ENCODE measurements around the gene NEK1.

NEK1 gene

DNA sequence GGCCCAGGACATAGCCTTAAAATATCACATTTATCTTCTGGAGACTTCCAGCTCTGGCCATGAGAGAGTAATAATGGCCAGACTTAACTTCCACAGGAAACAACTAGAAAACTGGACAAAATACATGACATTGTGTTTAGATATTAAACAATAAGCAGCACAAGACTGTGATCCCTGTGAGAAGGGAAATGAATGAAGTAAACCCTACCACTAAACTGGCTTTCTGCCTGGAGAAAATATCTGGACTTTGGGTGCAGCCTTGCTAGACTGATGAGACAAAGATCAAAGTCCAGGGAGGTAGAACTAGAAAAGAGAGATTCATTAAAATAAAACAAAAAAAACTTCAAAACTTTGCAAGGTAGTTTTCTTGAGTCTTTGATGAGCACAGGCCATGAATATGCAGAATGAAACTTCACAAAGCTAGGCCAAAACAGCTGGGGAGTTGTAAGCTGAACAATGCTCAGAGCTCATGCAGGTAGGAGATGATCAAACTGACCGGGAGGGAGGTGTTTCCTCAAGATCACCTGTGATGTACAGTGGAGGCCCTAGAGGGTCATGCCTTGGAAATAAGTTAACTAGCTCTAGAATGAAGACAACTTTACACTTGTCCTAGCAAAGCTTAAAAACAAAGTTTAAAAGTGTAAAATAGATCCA, 194.6 kb downstream of the NEK1 start:
- no peak for DNase-seq

DNA sequence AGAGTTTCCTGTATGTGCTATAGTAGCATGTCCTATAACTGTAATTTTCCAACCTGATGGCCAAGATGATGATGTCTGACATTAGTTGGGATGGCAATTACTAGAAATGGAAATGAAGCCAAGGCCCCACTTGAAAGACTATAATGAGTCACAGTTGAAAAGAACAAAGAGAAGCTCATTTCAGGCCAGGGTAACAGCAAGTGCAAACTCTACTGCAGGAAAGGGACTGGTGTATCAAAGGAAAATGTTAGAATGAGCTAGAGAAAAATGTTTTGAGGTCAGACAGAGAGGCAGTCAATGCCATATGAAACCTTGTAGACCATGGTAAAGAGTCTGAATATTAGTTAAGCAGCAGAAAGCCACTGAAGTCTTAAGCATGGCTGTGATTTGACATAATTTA, 195.4 kb downstream of the NEK1 start:
- no peak for DNase-seq

DNA sequence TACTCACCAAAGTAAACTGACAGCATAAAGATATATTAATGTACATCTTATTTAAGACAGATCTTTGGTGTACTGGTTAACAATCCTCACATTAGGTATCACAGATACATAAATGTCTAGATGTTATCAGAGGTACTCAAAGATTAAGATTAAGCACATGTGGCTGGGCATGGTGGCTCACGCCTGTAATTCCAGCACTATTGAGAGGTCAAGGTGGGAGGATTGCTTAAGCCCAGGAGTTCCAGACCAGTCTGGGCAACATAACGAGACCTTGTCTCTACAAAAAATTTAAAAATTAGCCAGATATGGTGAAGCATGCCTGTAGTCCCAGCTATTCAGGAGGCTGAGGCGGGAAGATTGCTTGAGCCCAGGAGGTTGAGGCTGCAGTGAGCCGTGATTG, 195.9 kb downstream of the NEK1 start:
- no peak for DNase-seq

DNA sequence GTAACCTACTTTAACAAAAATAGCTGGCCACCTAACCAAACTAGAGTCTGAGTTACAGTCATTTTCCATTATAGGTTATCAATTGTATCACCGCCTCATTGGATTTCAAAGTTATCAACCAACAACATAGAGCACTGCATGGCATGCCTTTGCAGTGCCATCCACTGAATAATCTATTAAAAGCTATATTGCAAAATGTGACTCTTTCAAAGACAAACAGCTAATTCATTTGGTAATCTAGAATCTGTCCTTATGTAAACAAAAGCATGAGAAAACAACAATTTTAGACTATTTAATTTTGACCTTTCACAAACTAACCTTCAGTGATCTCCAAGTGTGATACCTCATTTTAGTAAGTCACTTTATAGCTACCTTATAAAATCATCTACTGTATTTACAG, 197.5 kb downstream of the NEK1 start:
- no peak for DNase-seq

DNA sequence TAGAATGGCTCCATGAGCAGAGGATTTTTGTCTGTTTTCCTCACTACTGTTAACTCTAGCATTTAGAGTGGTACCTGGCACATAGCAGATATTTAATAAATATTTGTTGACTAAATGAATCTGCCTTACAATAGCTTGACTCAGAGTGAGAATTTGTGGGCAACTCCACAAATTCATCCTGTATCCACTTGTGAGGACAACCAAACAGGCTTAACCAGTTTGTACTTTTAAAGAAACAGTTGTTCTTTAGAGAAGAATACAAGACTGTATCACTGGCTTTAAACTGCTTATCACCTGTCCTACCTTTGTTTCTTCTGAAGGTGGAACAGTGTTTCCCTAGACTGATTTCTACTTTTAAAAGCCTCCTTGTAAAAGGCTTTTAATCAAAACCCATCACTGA, 200.3 kb downstream of the NEK1 start:
- no peak for DNase-seq

DNA sequence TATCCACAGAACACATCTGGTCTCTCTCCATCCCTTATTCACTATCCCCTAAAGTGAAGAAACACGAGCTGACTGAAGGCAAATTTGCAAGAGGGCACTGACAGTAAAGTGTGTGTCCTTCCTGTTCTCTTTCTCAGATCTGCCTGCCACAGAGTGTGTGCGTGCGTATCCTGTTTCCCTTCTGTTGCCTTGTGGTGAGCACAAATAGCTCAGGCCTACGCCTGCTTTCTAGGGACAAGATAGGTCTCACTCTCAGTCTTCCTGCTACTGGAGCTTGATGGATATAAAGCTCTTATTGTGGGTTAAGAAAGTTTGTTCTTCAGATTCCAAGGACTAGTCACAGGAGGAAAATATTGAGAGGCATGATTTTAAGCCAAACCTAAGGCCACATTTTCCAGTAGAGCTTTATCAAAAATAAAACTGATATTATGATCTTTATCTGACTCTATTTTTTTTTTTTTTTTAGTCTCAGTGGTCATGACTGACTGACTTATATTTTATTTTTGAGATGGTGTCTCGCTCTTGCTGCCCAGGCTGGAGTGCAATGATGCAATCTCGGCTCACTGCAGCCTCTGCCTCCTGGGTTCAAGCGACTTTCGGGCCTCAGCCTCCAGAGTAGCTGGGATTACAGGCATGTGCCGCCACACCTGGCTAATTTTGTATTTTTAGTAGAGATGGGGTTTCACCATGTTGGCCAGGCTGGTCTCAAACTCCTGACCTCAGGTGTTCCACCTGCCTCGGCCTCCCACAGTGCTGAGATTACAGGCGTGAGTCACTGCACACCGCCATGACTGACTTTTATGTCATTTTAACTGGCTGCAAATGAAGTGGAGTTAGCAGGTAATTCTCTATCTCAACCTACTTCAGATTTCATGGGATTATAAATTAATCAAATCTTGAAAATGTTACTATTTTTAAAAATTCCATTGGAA, 201.3 kb downstream of the NEK1 start:
- DNase-seq = no peak

DNA sequence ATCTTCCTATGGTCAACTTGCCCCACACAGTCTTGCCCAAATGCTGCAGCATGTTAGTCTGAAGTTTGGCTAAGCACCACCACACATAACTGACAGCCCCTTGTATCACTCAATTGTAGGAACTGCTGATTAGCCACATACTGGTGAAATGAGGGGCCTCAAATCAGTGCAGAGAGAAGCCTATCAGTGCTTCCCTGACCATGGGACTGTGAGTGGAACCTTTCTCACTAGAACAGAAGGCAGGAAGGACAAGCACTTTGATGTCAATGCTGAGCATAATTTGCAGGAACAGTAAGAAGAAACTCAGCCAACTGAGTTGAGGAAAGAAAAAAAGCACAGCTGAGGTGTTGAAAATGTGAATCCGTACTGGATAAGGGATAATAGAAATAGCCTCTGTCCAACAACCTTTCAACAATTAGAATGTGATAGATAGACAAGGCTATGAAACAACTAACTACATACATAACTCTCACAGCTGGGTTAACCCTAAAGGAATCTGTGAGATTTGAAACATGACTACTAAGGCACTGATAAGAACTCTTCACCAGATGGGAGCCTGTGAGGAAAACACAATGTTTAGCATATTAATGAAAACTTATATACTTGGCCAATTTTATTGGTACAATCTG, 205.1 kb downstream of the NEK1 start:
- DNase-seq = no peak

DNA sequence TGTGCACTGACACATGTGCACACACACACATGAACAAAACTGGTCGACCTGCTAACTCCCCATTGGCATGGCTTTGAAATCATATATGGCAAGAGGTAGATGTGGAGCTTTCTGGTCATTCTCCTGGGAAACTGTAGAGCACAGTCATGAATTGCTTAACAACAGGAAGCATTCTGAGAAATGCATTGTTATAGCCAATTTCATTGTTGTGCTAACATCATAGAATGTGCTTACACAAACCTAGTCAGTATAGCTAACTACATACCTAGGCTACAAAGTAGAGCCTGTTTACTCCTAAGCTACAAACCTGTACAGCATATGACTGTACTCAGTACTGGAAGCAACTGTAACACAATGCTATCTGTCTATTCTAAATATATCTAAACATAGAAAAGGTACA, 207.4 kb downstream of the NEK1 start:
- no peak for DNase-seq

DNA sequence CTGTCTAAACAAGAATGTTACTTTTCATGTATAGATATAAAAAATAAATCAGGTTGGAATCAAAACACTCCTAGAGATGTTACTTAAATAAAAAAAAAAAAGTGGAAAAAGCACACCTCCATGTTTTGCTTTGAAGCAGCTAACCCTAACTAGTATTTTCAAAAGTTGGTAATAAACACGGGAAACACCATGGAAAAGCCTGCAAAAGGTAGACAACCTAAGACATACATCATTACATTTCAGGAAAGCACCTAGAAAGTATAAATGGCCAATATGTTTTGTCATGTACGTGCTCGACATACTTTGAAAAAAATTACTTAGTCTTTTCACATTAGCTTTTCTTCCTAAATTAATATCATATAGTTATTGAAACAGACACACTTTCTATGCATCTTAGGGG, 211.6 kb downstream of the NEK1 start:
- DNase-seq = no peak

DNA sequence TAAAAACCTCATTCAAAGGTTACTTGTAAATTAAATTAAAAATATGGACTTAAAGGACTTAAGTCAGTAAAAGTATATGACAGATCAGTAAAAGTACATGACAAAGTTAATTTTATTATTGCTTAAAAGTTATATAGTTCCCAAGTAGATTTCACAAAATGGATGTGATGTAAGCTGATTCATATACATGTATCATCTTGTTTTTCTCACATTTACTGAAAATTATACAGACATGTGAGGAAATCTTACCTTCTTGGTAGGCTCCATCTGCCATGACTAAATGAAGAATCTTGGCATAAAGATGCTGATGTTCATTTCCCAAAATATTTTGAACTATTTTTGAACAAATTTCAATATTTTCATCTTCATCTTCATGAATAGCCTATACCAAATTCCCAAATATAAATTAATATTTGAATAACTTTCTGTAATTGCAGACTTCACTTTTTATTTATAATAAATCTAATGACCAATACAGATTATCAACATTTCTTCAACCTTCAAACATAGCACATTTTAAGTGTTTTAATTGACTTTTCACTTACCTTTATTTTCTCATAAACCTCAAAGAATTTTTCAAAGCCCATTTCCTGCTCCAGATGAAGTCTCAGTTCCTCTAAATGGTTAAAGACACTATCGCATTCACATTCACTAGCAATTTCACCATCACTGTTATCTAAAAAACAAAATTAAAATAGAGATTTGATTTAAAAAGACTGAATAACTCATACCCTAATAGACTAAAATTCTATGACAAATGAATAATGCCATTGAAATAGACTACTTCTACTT, 212.2 kb downstream of the NEK1 start:
- no peak for DNase-seq

DNA sequence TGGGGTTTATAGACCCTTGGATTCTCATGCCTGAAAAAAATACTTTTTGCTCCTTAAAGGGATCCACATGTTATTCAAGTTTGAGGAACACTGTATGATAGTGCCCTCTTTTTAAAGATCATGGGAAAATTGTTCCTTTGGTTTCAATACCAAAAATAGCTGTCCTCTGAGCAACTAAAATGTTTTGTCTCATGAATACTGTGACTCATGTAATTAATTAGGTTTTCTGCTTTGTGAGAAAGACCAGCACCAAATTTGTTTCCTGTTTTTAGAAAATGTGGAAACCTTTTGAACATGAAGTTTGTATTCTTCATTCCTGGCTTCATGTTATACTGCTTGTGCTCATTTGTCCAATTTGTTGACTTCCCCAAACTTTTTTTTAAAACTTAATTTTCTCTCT, 214.1 kb downstream of the NEK1 start:
- no peak for DNase-seq

DNA sequence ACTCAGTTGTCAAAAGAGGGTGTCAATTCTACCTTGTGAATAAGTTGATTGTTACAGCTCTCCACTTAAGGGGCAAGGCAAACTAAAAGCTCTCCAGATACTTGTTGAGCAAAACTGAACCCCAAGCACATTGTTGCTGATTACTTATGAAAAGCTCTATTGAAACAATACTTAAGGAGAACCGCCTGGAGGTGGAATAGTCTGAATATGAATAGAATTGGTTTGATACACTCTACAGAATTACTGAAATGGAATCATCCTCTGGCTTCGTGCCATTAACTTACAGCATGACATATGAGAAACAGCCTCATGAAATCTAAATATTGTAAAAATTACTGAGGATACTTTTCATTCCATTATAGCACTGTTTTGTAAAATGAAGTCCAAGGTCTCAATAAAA, 214.6 kb downstream of the NEK1 start:
- DNase-seq = no peak

DNA sequence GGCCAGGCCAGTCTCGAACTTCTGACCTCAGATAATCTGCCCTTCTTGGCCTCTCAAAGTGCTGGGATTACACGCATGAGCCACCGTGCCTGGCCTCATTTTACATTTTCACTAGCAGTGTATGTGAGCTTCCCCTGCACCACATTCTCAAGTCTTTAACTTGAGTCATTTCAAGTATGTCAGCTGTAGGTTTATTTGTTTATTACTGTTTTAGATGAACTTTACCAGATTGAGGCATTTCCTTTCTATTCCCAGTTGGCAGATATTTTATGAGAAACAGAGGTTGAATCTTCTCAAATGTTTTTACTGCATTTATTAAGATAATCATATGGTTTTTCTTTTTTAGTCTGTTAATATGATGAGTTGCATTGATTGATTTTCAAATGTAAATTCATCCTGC, 227.0 kb downstream of the NEK1 start:
- DNase-seq = no peak

DNA sequence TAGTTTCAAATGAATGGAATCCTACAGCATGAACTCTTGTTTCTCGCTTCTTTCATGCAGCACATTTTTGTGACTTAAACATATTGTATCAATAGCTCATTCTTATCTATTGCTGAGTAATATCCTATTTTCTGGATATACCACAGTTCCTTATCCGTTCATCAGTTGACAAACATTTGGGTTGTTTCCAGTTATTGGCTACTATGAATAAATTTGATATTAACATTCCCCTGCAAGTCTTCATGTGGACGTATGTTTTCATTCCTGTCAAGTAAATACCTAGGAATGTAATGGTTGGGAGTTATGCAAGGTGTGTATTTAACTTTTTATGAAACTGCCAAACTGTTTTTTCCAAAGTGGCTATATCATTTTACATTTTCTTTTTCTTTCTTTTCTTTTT, 227.6 kb downstream of the NEK1 start:
- no peak for DNase-seq

DNA sequence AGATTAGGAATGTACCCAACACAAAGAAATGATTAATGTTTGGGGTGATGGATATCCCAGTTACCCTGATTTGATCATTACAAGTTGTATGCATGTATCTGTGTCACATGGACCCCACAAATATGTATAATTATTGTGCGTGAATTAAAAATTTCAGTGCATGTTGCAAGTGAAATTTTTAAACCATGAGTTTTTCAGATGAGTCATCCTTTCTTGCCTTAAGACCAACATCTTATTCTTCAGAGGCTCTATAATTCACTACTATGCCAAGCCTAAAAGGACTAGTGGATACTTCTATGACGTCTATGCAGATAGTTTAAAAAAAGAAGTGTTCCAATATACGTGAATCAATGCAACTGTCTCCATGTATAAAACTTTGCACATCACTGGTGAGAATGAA, 228.7 kb downstream of the NEK1 start:
- DNase-seq = no peak

DNA sequence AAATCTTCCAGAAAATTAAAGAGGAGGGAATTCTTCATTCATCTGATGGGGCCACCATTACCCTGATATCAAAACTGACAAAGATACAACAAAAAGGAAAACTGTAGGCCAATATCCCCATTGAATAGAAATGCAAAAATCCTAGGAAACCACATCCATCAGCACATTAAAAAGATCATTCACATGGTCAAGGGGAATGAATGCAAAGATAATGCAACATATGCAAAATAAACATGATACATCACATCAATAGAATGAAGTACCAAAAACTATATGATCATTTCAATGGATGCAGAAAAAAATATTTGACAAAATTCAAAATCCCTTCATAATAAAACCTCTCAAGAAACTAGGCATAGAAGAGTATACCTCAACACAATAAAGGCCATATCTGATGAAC, 232.7 kb downstream of the NEK1 start:
- DNase-seq = no peak

DNA sequence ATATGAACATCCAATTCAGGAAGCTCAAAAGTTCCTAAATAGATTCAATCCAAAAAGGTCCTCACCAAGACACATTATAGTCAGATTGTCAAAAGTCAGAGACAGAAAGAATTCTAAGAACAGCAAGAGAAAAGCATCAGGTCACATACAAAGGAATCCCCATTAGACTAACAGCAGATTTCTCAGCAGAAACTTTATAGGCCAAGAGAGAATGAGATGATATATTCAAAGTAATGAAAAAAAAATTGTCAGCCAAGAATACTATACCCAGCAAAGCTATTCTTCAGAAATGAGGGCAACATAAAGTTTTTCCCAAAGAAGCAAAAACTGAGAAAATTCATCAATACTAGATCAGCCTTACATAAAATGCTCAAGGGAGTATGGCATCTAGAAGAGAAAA, 235.0 kb downstream of the NEK1 start:
- DNase-seq = no peak

DNA sequence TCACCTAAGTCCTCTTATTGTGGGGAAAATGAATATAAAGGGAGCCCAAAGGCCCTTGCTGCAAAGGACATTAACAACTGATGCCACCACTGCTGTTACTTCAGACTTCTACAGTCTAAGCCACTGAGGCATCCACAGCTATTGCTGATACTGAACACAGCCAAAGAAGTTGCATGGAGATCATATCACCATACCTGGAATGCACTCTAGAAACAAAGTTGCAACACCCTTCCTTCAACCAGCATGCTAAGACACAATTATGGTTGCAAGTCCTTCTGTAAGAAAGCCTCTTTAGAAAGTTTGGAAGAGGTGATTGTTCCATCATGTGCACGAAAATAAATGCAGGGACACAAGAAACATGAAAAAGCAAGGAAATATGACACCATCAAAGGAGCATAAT, 236.0 kb downstream of the NEK1 start:
- DNase-seq = no peak

DNA sequence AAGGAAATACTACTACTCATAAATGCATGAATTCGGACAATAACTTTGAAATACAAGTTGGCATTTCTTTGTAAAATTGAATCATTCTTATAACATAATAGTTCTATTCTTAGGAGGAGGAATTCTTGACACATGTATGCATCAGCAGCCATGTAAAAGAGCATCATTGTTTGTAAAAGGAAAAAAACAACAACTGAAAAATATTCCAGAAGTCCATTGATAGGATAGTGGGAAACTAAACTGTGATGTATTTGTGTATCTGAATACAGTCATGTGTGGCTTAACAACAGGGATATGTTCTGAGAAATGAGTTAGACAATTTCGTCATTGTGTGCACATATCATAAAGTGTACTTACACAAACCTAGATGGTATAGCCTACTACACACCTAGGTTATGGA, 239.6 kb downstream of the NEK1 start:
- DNase-seq = no peak

DNA sequence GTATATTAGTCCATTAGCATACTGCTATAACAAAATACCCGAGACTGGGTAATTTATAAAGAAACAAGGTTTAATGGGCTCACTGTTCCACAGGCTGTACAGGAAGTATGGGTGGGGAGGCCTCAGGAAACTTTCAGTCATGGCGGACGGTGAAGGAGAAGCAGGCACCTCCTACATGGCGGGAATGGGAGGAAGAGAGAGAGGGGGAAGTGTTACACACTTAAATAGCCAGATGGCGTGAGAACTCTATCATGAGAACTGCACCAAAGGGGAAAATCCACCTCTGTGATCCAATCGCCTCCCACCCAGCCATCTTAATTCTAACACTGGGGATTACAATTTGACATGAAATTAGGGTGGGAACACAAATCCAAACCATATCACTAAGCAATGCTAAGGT, 242.7 kb downstream of the NEK1 start:
- no peak for DNase-seq

DNA sequence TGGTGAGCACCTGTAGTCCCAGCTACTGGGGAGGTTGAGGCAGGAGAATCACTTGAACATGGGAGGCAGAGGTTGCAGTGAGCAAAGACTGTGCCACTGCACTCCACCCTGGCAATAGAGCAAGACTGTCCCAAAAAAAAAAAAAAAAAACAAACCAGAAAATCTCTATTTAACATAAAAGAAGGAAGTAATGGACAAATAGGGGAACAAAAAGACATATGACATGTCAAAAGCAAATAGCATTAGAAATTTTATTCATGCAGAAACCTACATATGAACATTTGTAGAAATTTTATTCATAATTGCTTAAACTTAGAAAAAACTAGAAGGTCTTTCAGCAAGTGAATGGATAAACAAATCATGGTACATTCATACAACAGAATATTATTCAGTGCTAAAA, 244.6 kb downstream of the NEK1 start:
- DNase-seq = no peak

DNA sequence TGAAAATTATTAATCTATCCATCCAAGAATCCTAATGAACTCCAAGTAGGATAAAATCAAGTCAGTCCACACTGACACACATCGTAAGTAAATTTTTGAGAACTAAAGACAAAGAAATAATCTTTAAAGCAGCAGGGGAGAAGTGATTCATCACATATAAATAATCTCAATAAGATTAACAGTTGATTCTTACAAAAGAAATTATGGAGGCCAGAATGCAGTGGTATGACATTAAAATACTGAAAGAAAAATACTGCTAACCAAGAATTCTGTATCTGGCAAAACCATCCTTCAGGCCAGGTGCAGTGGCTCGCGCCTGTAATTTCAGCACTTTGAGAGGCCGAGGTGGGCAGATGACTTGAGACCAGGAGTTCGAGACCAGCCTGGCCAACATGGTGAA, 245.6 kb downstream of the NEK1 start:
- no peak for DNase-seq

DNA sequence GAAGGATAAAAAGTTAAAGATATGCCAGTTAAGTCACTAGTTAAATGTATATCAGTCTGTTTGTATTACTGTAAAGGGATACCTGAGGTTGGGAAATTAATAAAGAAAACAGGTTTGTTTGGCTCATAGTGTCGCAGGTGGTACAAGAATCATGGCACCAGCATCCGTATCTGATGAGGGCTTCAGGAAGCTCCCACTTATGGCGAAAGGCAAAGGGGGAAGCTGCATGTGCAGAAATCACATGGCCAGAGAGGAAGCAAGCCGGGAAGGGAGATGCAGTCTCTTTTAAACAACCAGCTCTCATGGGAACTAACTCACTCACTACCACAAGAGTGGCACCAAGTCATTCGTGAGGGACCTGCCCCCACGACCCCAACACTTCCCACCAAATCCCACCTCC, 249.8 kb downstream of the NEK1 start:
- no peak for DNase-seq

Data from NCI-H774 (cell line).